Measurements from ENCODE around the gene RAB22A. TPM values are rescaled to one million over a fixed set of nuclear protein-coding genes. Genes with fewer than 3 reads are reported as not detected.

RAB22A gene
- total and polyA plus RNA-seq, 9 of the 15 experiments (the other 6 are each of a cell fraction or from before 2014, with no cell fraction given), result 1.1 to 8.0 (median 6.7) TPM

GRCh38 chr20:58389968-58390658 lies 80.6 kb downstream of the RAB22A start (continued):
- TF ChIP-seq CREB3 (tag; conservative IDR thresholded peaks at IDR 0.05; ENCODE audit: low read depth), result no peak
- TF ChIP-seq E2F5 (CRISPR knock-in tag; IDR thresholded peaks at IDR 0.05), result 0 out of 2 replicates have a peak, but pooled peaks have one; percentile 50
- peak; percentile 42 for TF ChIP-seq HMGN3 (IDR thresholded peaks at IDR 0.05; ENCODE audit: borderline replicate concordance, extremely low read depth, insufficient read length, low read depth, low read length)
- TF ChIP-seq ZNF175 (CRISPR knock-in tag; IDR thresholded peaks at IDR 0.05; ENCODE audit: low read depth), result no peak
- TF ChIP-seq KLF1 (tag; IDR thresholded peaks at IDR 0.05), result no peak
- no peak for TF ChIP-seq ZNF696 (CRISPR knock-in tag; conservative IDR thresholded peaks at IDR 0.05)
- TF ChIP-seq ZNF217 (CRISPR knock-in tag; IDR thresholded peaks at IDR 0.05), result no peak
- no peak for TF ChIP-seq ARID2 (IDR thresholded peaks at IDR 0.05)
- no peak for TF ChIP-seq RBBP5 (IDR thresholded peaks at IDR 0.05; ENCODE audit: borderline replicate concordance, insufficient read depth, low read length, poor library complexity, severe bottlenecking)
- TF ChIP-seq ZNF197 (CRISPR knock-in tag; IDR thresholded peaks at IDR 0.05; ENCODE audit: low read depth), result no peak
- peak; percentile 82 for TF ChIP-seq ZEB2 (IDR thresholded peaks at IDR 0.05)
- TF ChIP-seq RAD51 (IDR thresholded peaks at IDR 0.05; ENCODE audit: borderline replicate concordance, low read depth), result no peak
- no peak for TF ChIP-seq IRF2 (CRISPR knock-in tag; IDR thresholded peaks at IDR 0.05)
- peak; percentile 94 for TF ChIP-seq CTBP1 (IDR thresholded peaks at IDR 0.05; ENCODE audit: borderline replicate concordance)
- no peak for TF ChIP-seq XRCC4 (IDR thresholded peaks at IDR 0.05; ENCODE audit: extremely low read depth, insufficient read depth, insufficient read length)
- no peak for TF ChIP-seq GTF2B (IDR thresholded peaks at IDR 0.05; ENCODE audit: extremely low read depth, insufficient read length)
- no peak for TF ChIP-seq ZNF354B (CRISPR knock-in tag; IDR thresholded peaks at IDR 0.05)
- TF ChIP-seq NR3C1 (CRISPR knock-in tag; IDR thresholded peaks at IDR 0.05), result no peak
- peak; percentile 86 for TF ChIP-seq TEAD4 (IDR thresholded peaks at IDR 0.05; ENCODE audit: low read length)
- no peak for TF ChIP-seq TEAD4 (CRISPR knock-in tag; IDR thresholded peaks at IDR 0.05; ENCODE audit: borderline replicate concordance)
- TF ChIP-seq ZBTB43 (CRISPR knock-in tag; IDR thresholded peaks at IDR 0.05), result peak; percentile 47; the same call in 1 of the 2 replicates
- TF ChIP-seq HDGF (IDR thresholded peaks at IDR 0.05), result no peak
- no peak for TF ChIP-seq POLR3G (IDR thresholded peaks at IDR 0.05; ENCODE audit: extremely low read depth, insufficient read length, insufficient replicate concordance)
- TF ChIP-seq ZNF695 (CRISPR knock-in tag; IDR thresholded peaks at IDR 0.05), result no peak
- TF ChIP-seq KAT7 (CRISPR knock-in tag; IDR thresholded peaks at IDR 0.05; ENCODE audit: borderline replicate concordance), result no peak
- no peak for TF ChIP-seq C11orf30 (IDR thresholded peaks at IDR 0.05; ENCODE audit: low read depth)
- no peak for TF ChIP-seq KLF13 (tag; IDR thresholded peaks at IDR 0.05; ENCODE audit: borderline replicate concordance, low read depth)
